ENCODE results near the gene OBSL1. TPM values are rescaled to one million over a fixed set of nuclear protein-coding genes. Genes with fewer than 3 reads are reported as not detected.
A peak's percentile ranks its signal among the peaks of the same experiment; 100 is the strongest.

The OBSL1 gene
- total RNA-seq, 1 donor from 2014 or later: 87.0 TPM

- no peak for DNase-seq (ENCODE audit: low read depth)
- no peak for TF ChIP-seq CTCF (conservative IDR thresholded peaks at IDR 0.05; ENCODE audit: low read depth, low read length)
- H3K4me3 ChIP-seq (ENCODE audit: low read depth, low read length): no peak overlapping the region
Measured at GRCh38 chr2:219608399-219608964, 37.1 kb upstream of the OBSL1 start.

- H3K4me3 ChIP-seq (ENCODE audit: low read depth, low read length): no peak overlapping the region
- no peak for TF ChIP-seq CTCF (conservative IDR thresholded peaks at IDR 0.05; ENCODE audit: low read depth, low read length)
- DNase-seq (ENCODE audit: low read depth): no peak
Measured at GRCh38 chr2:219607931-219608330, 36.6 kb upstream of the OBSL1 start.

- no peak for DNase-seq (ENCODE audit: low read depth)
- no peak for TF ChIP-seq CTCF (conservative IDR thresholded peaks at IDR 0.05; ENCODE audit: low read depth, low read length)
Measured at GRCh38 chr2:219605607-219605954, 34.2 kb upstream of the OBSL1 start.

GRCh38 chr2:219603771-219604170 is 32.4 kb upstream of the OBSL1 start:
- H3K4me3 ChIP-seq (ENCODE audit: low read depth, low read length): no peak overlapping the region
- TF ChIP-seq CTCF (conservative IDR thresholded peaks at IDR 0.05; ENCODE audit: low read depth, low read length): no peak
- DNase-seq (ENCODE audit: low read depth): no peak

More at GRCh38 chr2:219605607-219605954, 34.2 kb upstream of the OBSL1 start:
- no peak overlapping the region for H3K4me3 ChIP-seq (ENCODE audit: low read depth, low read length)

GRCh38 chr2:219598308-219599078 is 27.2 kb upstream of the OBSL1 start:
- TF ChIP-seq CTCF (conservative IDR thresholded peaks at IDR 0.05; ENCODE audit: low read depth, low read length): no peak
- DNase-seq (ENCODE audit: low read depth): no peak
- peak overlapping the region; percentile 64 for H3K4me3 ChIP-seq (ENCODE audit: low read depth, low read length)

GRCh38 chr2:219597552-219598307 is 26.4 kb upstream of the OBSL1 start, which contains the start of gene STK11IP:
STK11IP (plus strand) TSS chr2:219597857; CDS start chr2:219598120, 263 bp downstream.
- no peak for TF ChIP-seq CTCF (conservative IDR thresholded peaks at IDR 0.05; ENCODE audit: low read depth, low read length)
- peak; percentile 75 for DNase-seq (ENCODE audit: low read depth)
- H3K4me3 ChIP-seq (ENCODE audit: low read depth, low read length): peak within 1 kb of the TSS; percentile 64
